ENCODE data around the gene TRAF3IP1.

DNA sequence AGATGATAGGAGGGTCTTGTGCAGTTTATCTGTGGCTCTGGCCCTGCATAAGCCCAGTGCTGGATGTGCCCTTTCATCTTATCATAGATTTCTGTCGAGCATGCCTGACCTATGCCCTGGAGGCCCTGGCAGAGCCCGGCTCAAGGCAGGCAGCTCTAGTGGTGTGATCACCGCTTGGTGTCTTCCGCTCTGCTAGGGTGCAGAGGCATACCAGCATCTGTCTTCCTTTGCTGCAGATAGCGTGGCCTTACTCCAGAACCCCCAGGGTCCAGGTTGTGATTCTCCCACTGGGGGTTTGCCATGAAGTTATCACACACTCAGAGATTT, 13.7 kb upstream of the TRAF3IP1 start:
- no peak for TF ChIP-seq CTCF (IDR thresholded peaks at IDR 0.05)
- no peak for TF ChIP-seq POLR2A (IDR thresholded peaks at IDR 0.05)
